ENCODE results near the gene EXD3.

EXD3 gene

GRCh38 chr9:137432687-137433348 is 9.9 kb upstream of the EXD3 start:
- peaks cover 13% of the 10 kb centered on the region for H3K27me3 ChIP-seq (ENCODE audit: control insufficient read depth, insufficient read depth, low read length)
- H3K4me1 ChIP-seq (ENCODE audit: control insufficient read depth, insufficient read depth, low read length) = peaks cover 10% of the 10 kb centered on the region

GRCh38 chr9:137431416-137431931 is 8.5 kb upstream of the EXD3 start:
- H3K4me2 ChIP-seq (ENCODE audit: low read length) = no peak overlapping the region
- H3K9me3 ChIP-seq (replicated peaks; ENCODE audit: low read length) = no peaks in the 10 kb centered on the region
- H3K9ac ChIP-seq (ENCODE audit: low read depth, low read length) = no peak overlapping the region
- no peak overlapping the region for H3K4me3 ChIP-seq (ENCODE audit: low read length)
- H3K36me3 ChIP-seq (ENCODE audit: insufficient read depth, low read length) = no peaks in the 10 kb centered on the region
- peaks cover 9% of the 10 kb centered on the region for H3K4me1 ChIP-seq (ENCODE audit: control insufficient read depth, insufficient read depth, low read length)
- H3K27me3 ChIP-seq (ENCODE audit: control insufficient read depth, insufficient read depth, low read length) = peaks cover 9% of the 10 kb centered on the region

More at GRCh38 chr9:137432687-137433348, 9.9 kb upstream of the EXD3 start:
- Histone ChIP-seq H3K9me3 (replicated peaks; ENCODE audit: low read length) (no peaks in the 10 kb centered on the region), H3K9ac (ENCODE audit: low read depth, low read length) (no peak overlapping the region), H3K4me2 (ENCODE audit: low read length) (no peak overlapping the region), H3K36me3 (ENCODE audit: insufficient read depth, low read length) (no peaks in the 10 kb centered on the region), H3K4me3 (ENCODE audit: low read length) (no peak overlapping the region)

DNA sequence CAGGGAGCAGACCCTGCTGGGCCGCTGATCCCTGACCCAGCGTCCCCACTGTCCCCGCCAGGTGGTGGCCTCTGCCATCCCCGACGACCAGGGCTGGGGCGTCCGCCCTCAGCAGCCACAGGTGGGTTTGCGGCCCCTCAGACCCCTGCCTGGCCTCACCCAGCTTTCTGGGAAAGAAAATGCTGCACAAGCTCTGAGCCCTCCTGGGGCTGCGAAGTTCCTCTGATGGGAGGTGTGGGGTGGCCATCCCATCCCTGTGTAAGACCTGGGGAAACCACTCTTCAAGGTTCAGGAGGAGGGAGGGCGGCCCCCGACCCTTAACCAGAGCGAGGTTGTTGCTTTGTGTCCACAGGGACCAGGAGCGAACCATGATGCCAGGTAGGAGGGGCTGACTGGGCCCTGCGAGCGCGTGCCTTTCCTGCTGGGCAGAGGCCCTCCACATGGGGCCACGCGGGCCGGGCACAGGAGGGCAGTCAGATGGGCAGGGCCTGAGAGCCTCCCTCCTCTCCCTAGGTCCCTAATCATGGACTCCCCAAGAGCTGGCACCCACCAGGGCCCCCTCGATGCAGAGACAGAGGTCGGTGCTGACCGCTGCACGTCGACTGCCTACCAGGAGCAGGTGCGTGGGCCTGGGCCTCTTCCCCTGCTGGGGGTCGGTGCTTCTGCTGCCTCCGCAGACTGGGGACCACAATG is 7.9 kb upstream of the EXD3 start:
- H3K9ac ChIP-seq (ENCODE audit: low read depth, low read length) = no peak overlapping the region
- no peak overlapping the region for H3K4me3 ChIP-seq (ENCODE audit: low read length)

DNA sequence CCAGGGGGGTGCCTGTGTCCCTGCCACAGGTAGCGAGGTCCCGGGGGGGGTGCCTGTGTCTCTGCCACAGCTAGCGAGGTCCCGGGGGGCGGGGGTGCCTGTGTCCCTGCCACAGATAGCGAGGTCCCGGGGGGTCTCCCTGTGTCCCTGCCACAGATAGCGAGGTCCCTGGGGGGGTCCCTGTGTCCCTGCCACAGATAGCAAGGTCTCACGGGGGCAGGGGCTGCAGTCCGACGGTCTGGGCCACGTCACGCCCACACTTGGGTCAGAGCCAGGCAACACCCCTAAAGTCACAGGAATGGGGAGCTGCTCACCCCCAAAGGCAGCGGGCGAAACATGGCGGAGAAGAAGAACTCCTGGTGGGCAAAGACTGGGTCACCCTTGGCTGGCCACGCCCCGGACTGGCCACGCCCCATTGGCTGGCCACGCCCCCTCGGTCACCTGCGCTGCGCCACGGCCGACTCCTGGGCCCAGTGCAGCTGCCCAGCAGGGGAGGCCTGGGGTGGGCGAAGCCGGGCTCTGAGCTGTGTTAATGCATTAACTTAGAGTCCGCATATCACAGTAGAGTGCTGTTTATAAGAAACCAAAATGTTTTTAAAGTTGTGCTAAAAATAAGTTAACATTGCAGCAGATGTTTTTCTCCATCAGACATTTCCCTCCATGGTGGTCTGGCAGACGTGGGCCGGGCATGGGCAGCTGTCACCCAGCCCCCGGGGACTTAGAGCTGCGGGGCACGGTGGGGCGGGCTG is 7.2 kb upstream of the EXD3 start:
- no peak overlapping the region for H3K4me2 ChIP-seq (ENCODE audit: low read length)

More for the DNA sequence above, 7.9 kb upstream of the EXD3 start:
- no peaks in the 10 kb centered on the region for H3K9me3 ChIP-seq (replicated peaks; ENCODE audit: low read length)
- peaks cover 9% of the 10 kb centered on the region for H3K27me3 ChIP-seq (ENCODE audit: control insufficient read depth, insufficient read depth, low read length)
- H3K4me2 ChIP-seq (ENCODE audit: low read length) = no peak overlapping the region
- peaks cover 3% of the 10 kb centered on the region for H3K4me1 ChIP-seq (ENCODE audit: control insufficient read depth, insufficient read depth, low read length)
- H3K36me3 ChIP-seq (ENCODE audit: insufficient read depth, low read length) = no peaks in the 10 kb centered on the region

DNA sequence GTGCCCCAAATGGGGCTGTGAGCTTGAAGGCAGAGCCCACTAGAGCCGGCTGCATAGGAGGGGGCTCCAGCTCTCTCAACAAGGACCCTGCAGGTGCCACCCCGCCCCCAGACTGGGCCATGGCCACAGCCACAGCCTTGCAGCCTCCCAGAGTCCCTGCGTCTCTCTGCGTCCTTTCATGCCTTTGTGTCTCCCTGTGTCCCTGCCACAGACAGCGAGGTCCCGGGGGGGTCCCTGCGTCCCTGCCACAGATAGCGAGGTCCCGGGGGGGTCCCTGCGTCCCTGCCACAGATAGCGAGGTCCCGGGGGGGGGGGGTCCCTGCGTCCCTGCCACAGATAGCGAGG is 6.6 kb upstream of the EXD3 start:
- Histone ChIP-seq H3K4me3 (ENCODE audit: low read length) (no peak overlapping the region), H3K36me3 (ENCODE audit: insufficient read depth, low read length) (no peaks in the 10 kb centered on the region)

More for the DNA sequence above, 7.2 kb upstream of the EXD3 start:
- no peak overlapping the region for H3K9ac ChIP-seq (ENCODE audit: low read depth, low read length)
- peaks cover 9% of the 10 kb centered on the region for H3K27me3 ChIP-seq (ENCODE audit: control insufficient read depth, insufficient read depth, low read length)
- H3K4me1 ChIP-seq (ENCODE audit: control insufficient read depth, insufficient read depth, low read length) = no peaks in the 10 kb centered on the region
- H3K9me3 ChIP-seq (replicated peaks; ENCODE audit: low read length) = no peaks in the 10 kb centered on the region
- no peaks in the 10 kb centered on the region for H3K36me3 ChIP-seq (ENCODE audit: insufficient read depth, low read length)
- H3K4me3 ChIP-seq (ENCODE audit: low read length) = no peak overlapping the region

DNA sequence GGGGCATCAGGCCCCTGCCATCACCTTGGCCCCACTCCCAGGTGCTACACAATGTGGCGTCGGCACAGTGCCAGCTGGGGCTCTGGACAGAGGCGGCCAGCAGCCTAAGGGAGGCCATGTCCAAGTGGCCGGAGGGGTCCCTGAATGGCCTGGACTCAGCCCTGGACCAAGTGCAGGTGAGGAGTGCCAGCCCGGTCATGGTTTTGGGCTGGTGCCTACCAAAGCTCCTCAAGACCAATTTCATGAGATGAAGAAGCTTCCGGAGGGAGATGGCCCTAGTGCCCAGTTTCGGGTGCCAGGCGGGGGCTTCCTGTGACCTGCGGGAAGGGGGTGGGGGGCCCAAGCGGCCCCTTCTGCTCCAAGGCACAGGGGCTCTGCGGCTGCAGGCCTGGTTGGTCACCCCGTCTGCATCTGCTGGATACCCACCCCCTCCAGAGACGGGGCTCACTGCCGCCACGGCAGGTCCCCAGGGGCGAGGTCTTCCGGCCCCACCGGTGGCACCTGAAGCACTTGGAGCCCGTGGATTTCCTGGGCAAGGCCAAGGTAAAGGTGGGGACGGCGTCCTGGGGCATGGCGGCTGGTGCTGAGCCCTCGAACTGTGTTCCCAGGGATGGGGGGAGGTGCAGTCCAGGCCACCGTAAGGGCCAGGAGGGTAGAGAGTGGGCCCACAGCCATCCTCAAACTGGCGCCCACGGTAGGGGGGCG is 6.0 kb upstream of the EXD3 start:
- H3K9ac ChIP-seq (ENCODE audit: low read depth, low read length) = no peak overlapping the region

More for the DNA sequence above, 6.6 kb upstream of the EXD3 start:
- Histone ChIP-seq H3K9ac (ENCODE audit: low read depth, low read length) (no peak overlapping the region), H3K9me3 (replicated peaks; ENCODE audit: low read length) (no peaks in the 10 kb centered on the region), H3K4me1 (ENCODE audit: control insufficient read depth, insufficient read depth, low read length) (peaks cover 6% of the 10 kb centered on the region), H3K4me2 (ENCODE audit: low read length) (no peak overlapping the region), H3K27me3 (ENCODE audit: control insufficient read depth, insufficient read depth, low read length) (peaks cover 9% of the 10 kb centered on the region)

GRCh38 chr9:137428311-137428630 is 5.3 kb upstream of the EXD3 start:
- Histone ChIP-seq H3K4me3 (ENCODE audit: low read length) (no peak overlapping the region), H3K9me3 (replicated peaks; ENCODE audit: low read length) (no peaks in the 10 kb centered on the region), H3K4me1 (ENCODE audit: control insufficient read depth, insufficient read depth, low read length) (peaks cover 19% of the 10 kb centered on the region), H3K4me2 (ENCODE audit: low read length) (no peak overlapping the region), H3K9ac (ENCODE audit: low read depth, low read length) (no peak overlapping the region), H3K27me3 (ENCODE audit: control insufficient read depth, insufficient read depth, low read length) (peaks cover 9% of the 10 kb centered on the region), H3K36me3 (ENCODE audit: insufficient read depth, low read length) (no peaks in the 10 kb centered on the region)

More for the DNA sequence above, 6.0 kb upstream of the EXD3 start:
- Histone ChIP-seq H3K4me2 (ENCODE audit: low read length) (no peak overlapping the region), H3K27me3 (ENCODE audit: control insufficient read depth, insufficient read depth, low read length) (peaks cover 9% of the 10 kb centered on the region), H3K4me3 (ENCODE audit: low read length) (no peak overlapping the region), H3K9me3 (replicated peaks; ENCODE audit: low read length) (no peaks in the 10 kb centered on the region), H3K4me1 (ENCODE audit: control insufficient read depth, insufficient read depth, low read length) (peaks cover 12% of the 10 kb centered on the region), H3K36me3 (ENCODE audit: insufficient read depth, low read length) (no peaks in the 10 kb centered on the region)

DNA sequence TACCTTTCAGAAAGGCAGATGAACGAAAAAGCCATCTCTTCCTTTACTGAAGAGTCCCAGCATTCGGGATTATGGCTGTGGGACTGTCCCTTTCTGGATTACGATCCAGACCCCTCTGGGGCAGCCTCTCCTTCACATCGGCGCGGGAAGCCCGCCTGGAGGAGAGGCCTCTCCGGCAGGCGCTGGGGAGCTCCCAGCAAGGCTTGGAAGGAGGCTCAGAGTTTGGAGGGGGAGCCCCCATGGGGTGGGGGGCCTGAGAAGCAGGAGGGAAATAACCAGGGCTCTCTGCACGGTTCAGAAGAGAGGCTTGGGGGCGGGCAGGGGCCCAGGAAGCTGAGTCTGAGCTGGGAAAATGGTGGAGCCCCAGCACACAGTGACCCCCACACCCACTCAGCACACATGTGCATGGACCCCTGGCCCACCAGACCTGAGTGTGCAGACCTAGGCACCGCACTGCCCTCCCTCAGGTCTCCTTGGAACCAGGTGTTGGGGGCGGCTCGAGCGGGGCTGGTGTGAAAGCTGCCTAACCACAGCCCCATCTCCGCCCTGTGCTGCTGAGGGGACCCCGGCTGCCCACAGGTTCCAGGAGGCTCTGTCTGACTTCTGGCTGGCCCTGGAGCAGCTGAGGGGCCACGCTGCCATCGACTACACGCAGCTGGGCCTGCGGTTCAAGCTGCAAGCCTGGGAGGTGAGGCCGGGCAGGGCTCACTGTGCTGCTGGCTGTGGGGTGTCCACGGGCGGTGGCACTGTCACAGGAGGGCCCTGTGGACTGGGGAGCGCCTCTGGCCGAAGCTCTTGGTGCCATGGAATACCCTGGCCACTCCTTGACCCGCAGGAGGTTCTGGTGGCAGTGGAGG is 4.7 kb upstream of the EXD3 start:
- Histone ChIP-seq H3K36me3 (ENCODE audit: insufficient read depth, low read length) (no peaks in the 10 kb centered on the region), H3K4me3 (ENCODE audit: low read length) (no peak overlapping the region), H3K9ac (ENCODE audit: low read depth, low read length) (no peak overlapping the region), H3K4me1 (ENCODE audit: control insufficient read depth, insufficient read depth, low read length) (peaks cover 19% of the 10 kb centered on the region), H3K4me2 (ENCODE audit: low read length) (no peak overlapping the region), H3K27me3 (ENCODE audit: control insufficient read depth, insufficient read depth, low read length) (peaks cover 9% of the 10 kb centered on the region), H3K9me3 (replicated peaks; ENCODE audit: low read length) (no peaks in the 10 kb centered on the region)

GRCh38 chr9:137426018-137426681 is 3.2 kb upstream of the EXD3 start:
- no peaks in the 10 kb centered on the region for H3K36me3 ChIP-seq (ENCODE audit: insufficient read depth, low read length)
- no peak overlapping the region for H3K9ac ChIP-seq (ENCODE audit: low read depth, low read length)
- H3K4me1 ChIP-seq (ENCODE audit: control insufficient read depth, insufficient read depth, low read length) = peaks cover 25% of the 10 kb centered on the region
- no peak overlapping the region for H3K4me3 ChIP-seq (ENCODE audit: low read length)
- no peaks in the 10 kb centered on the region for H3K9me3 ChIP-seq (replicated peaks; ENCODE audit: low read length)
- no peak overlapping the region for H3K4me2 ChIP-seq (ENCODE audit: low read length)
- peaks cover 7% of the 10 kb centered on the region for H3K27me3 ChIP-seq (ENCODE audit: control insufficient read depth, insufficient read depth, low read length)

DNA sequence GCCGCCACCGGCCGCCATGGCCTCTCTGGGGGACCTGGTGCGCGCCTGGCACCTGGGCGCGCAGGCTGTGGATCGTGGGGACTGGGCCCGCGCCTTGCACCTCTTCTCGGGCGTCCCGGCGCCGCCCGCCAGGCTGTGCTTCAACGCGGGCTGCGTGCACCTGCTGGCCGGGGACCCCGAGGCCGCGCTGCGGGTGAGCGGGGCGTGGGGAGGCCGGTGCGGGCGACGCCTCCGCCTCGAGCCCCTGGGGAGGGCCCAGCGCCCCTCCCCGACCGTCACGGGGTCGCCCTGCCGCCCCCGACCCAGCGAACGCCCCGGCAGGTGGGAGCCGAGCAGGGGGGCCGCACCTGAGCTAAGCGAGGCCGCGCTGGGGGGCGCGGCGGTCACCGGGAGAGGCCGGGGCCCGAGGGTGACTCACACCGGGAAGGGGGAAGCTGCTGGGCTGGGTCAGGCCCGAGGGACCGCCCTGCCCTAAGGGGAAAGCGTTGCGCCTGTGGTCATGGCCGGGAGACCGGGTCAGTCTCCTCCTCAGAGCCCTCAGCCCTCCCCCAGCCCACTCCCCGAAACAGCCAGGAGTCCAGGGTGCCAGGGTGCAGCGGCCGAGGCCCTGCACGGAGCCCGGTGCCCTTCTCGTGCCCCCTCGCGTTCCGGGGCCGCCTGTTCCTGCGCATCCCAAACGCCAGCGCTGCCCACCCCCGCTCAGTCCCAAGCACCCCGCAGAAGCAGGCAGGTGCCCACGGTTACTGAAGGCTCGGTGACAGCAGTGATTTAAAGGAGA is 741 bp upstream of the EXD3 start:
- Histone ChIP-seq H3K9me3 (replicated peaks; ENCODE audit: low read length) (no peaks in the 10 kb centered on the region), H3K4me2 (ENCODE audit: low read length) (peak overlapping the region; percentile 80), H3K27me3 (ENCODE audit: control insufficient read depth, insufficient read depth, low read length) (no peaks in the 10 kb centered on the region), H3K36me3 (ENCODE audit: insufficient read depth, low read length) (no peaks in the 10 kb centered on the region), H3K4me1 (ENCODE audit: control insufficient read depth, insufficient read depth, low read length) (peaks cover 25% of the 10 kb centered on the region), H3K9ac (ENCODE audit: low read depth, low read length) (no peak overlapping the region), H3K4me3 (ENCODE audit: low read length) (peak overlapping the region; percentile 76)
